ENCODE results near the gene SRGAP2.
"Not testable (repeated sequence)": the region's sequence is repeated elsewhere in the genome, so short reads cannot be mapped to it uniquely, and the experiment has no call there.

DNA sequence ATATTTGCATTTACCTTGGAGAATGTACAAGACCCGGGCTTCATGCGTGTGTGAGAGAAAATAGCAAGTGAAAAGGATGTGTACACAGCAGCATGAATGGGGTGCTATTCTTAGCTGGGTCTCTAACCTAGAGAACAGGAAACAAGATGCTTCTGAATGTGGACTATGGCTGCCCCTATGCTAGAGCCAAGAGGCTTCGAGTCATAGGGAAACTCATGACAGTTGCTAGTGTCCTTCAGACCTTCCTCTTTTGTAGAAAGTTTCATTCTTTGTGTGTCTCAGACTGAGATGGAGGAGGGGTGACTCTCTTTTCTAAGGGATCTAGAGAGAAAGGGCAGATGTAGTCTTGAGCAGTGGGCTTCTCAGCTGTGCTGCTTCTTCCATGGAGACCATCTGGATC, 40.0 kb downstream of the SRGAP2 start:
- TF ChIP-seq, protein P1, sequence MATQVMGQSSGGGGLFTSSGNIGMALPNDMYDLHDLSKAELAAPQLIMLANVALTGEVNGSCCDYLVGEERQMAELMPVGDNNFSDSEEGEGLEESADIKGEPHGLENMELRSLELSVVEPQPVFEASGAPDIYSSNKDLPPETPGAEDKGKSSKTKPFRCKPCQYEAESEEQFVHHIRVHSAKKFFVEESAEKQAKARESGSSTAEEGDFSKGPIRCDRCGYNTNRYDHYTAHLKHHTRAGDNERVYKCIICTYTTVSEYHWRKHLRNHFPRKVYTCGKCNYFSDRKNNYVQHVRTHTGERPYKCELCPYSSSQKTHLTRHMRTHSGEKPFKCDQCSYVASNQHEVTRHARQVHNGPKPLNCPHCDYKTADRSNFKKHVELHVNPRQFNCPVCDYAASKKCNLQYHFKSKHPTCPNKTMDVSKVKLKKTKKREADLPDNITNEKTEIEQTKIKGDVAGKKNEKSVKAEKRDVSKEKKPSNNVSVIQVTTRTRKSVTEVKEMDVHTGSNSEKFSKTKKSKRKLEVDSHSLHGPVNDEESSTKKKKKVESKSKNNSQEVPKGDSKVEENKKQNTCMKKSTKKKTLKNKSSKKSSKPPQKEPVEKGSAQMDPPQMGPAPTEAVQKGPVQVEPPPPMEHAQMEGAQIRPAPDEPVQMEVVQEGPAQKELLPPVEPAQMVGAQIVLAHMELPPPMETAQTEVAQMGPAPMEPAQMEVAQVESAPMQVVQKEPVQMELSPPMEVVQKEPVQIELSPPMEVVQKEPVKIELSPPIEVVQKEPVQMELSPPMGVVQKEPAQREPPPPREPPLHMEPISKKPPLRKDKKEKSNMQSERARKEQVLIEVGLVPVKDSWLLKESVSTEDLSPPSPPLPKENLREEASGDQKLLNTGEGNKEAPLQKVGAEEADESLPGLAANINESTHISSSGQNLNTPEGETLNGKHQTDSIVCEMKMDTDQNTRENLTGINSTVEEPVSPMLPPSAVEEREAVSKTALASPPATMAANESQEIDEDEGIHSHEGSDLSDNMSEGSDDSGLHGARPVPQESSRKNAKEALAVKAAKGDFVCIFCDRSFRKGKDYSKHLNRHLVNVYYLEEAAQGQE (IDR thresholded peaks at IDR 0.05; ENCODE audit: insufficient replicate concordance, low read depth) = not testable (repeated sequence)
- TF ChIP-seq CTCF (IDR thresholded peaks at IDR 0.05; ENCODE audit: insufficient read depth, low read length); POLR2AphosphoS5 (IDR thresholded peaks at IDR 0.05; ENCODE audit: low read depth); SPI1 (IDR thresholded peaks at IDR 0.05; ENCODE audit: borderline replicate concordance, low read depth): not testable (repeated sequence)
